WTC11 (cell line): ENCODE results near the gene SH3PXD2A. TPM values are rescaled to one million over a fixed set of nuclear protein-coding genes. Genes with fewer than 3 reads are reported as not detected.

ENCODE experiments used
- ATAC-seq: fragments of 200-7000 bp; cut with Tn5 transposase; 2 replicates; pipeline ENCODE4 v1.10.0; 2021; ENCODE audit warnings: mild to moderate bottlenecking, moderate library complexity
- CTCF ChIA-PET: fragments of 300-600 bp; sonication (Branson Sonifier 250); formaldehyde crosslinking; loops from one replicate; lab custom pipeline; 2021; ENCODE audit warnings: antibody characterized with exemption; lab: Charles Lee
- POLR2A ChIA-PET: fragments of 350-600 bp; sonication (Branson Sonifier 250); formaldehyde crosslinking; loops from one replicate; lab custom pipeline; 2021; ENCODE audit warnings: antibody characterized with exemption; lab: Charles Lee
- DNase-seq: peaks from one replicate; pipeline ENCODE4 v3.0.0; 2021; ENCODE audit warnings: low spot score
- H3K27ac Mint-ChIP-seq: 2 replicates; pipeline ENCODE4 v1.8.0; 2021; ENCODE audit warnings: mixed read lengths
- H3K27me3 Mint-ChIP-seq: 2 replicates; pipeline ENCODE4 v1.8.0; 2021; ENCODE audit warnings: low read depth, mild to moderate bottlenecking, moderate library complexity, mixed read lengths
- H3K36me3 Mint-ChIP-seq: 2 replicates; pipeline ENCODE4 v1.8.0; 2021; ENCODE audit warnings: mixed read lengths
- H3K4me1 Mint-ChIP-seq: 2 replicates; pipeline ENCODE4 v1.8.0; 2022; ENCODE audit warnings: mixed read lengths
- H3K4me3 Mint-ChIP-seq: 2 replicates; pipeline ENCODE4 v1.8.0; 2021; ENCODE audit warnings: mild to moderate bottlenecking, moderate library complexity, mixed read lengths
- H3K9me3 Mint-ChIP-seq: 2 replicates; pipeline ENCODE4 v1.8.0; 2021; ENCODE audit warnings: mixed read lengths
- CBFB ChIP-seq: sonication (generic); formaldehyde crosslinking; IDR thresholded peaks from 2 replicates; pipeline ENCODE4 v1.8.1; 2022; ENCODE audit warnings: mild to moderate bottlenecking, low read depth, missing genetic modification reagents
- CREB1 ChIP-seq: sonication (generic); formaldehyde crosslinking; IDR thresholded peaks from 2 replicates; pipeline ENCODE4 v1.8.0; 2023; ENCODE audit warnings: mild to moderate bottlenecking, missing genetic modification reagents
- FOXK1 ChIP-seq: sonication (generic); formaldehyde crosslinking; IDR thresholded peaks from 2 replicates; pipeline ENCODE4 v1.8.0; 2022; ENCODE audit warnings: mild to moderate bottlenecking, moderate library complexity, missing genetic modification reagents
- FOXP1 ChIP-seq: sonication (generic); formaldehyde crosslinking; IDR thresholded peaks from 2 replicates; pipeline ENCODE4 v1.8.0; 2022; ENCODE audit warnings: missing genetic modification reagents, mild to moderate bottlenecking, moderate library complexity, borderline replicate concordance
- HMGA2 ChIP-seq: fragments of 250-450 bp; sonication (Bioruptor Pico); IDR thresholded peaks from 2 replicates; pipeline ENCODE4 v1.4.0; 2021; ENCODE audit warnings: mild to moderate bottlenecking, moderate library complexity
- JUN ChIP-seq: sonication (generic); formaldehyde crosslinking; IDR thresholded peaks from 2 replicates; pipeline ENCODE4 v1.8.0; 2023; ENCODE audit warnings: mild to moderate bottlenecking, missing genetic modification reagents
- MYBL2 ChIP-seq: sonication (generic); formaldehyde crosslinking; IDR thresholded peaks from 2 replicates; pipeline ENCODE4 v1.8.1; 2023; ENCODE audit warnings: mild to moderate bottlenecking, moderate library complexity, missing genetic modification reagents
- NFE2L1 ChIP-seq: sonication (generic); formaldehyde crosslinking; IDR thresholded peaks from 2 replicates; pipeline ENCODE4 v1.8.1; 2023; ENCODE audit warnings: missing genetic modification reagents
- PRRX2 ChIP-seq: fragments of 250-450 bp; sonication (Bioruptor Pico); IDR thresholded peaks from 2 replicates; pipeline ENCODE4 v1.8.0; 2021; ENCODE audit warnings: mild to moderate bottlenecking
- TCF7 ChIP-seq: sonication (generic); formaldehyde crosslinking; IDR thresholded peaks from 2 replicates; pipeline ENCODE4 v1.8.0; 2022; ENCODE audit warnings: mild to moderate bottlenecking, low read depth, missing genetic modification reagents, moderate library complexity
- TEAD1 ChIP-seq: sonication (generic); formaldehyde crosslinking; IDR thresholded peaks from 2 replicates; pipeline ENCODE4 v1.8.0; 2022; ENCODE audit warnings: mild to moderate bottlenecking, missing genetic modification reagents
- TEAD4 ChIP-seq: sonication (generic); formaldehyde crosslinking; IDR thresholded peaks from 2 replicates; pipeline ENCODE4 v1.8.0; 2022; ENCODE audit warnings: mild to moderate bottlenecking, missing genetic modification reagents
- TP53 ChIP-seq: sonication (generic); formaldehyde crosslinking; IDR thresholded peaks from 2 replicates; pipeline ENCODE4 v1.8.1; 2023; ENCODE audit warnings: mild to moderate bottlenecking, missing genetic modification reagents
- ZNF219 ChIP-seq: sonication (generic); formaldehyde crosslinking; IDR thresholded peaks from 2 replicates; pipeline ENCODE4 v1.8.0; 2023; ENCODE audit warnings: missing genetic modification reagents, mild to moderate bottlenecking, borderline replicate concordance
- total RNA-seq: library from RNA; stranded (reverse); gene quantifications from 3 replicates; pipeline ENCODE4 v1.2.3, GENCODE V29; 2021
- TF ChIP-seq, protein P1 (sequence below): sonication (generic); formaldehyde crosslinking; IDR thresholded peaks from 2 replicates; pipeline ENCODE4 v1.8.1; 2023; ENCODE audit warnings: mild to moderate bottlenecking, missing genetic modification reagents
- TF ChIP-seq, protein P2 (sequence below): sonication (generic); formaldehyde crosslinking; IDR thresholded peaks from 2 replicates; pipeline ENCODE4 v1.8.1; 2022; ENCODE audit warnings: missing genetic modification reagents, borderline replicate concordance
- TF ChIP-seq, protein P3 (sequence below): fragments of 250-450 bp; sonication (Bioruptor Pico); IDR thresholded peaks from 2 replicates; pipeline ENCODE4 v2.1.2; 2022; ENCODE audit warnings: mild to moderate bottlenecking, moderate library complexity
- TF ChIP-seq, protein P4 (sequence below): sonication (generic); formaldehyde crosslinking; IDR thresholded peaks from 2 replicates; pipeline ENCODE4 v1.8.0; 2023; ENCODE audit warnings: missing genetic modification reagents
- TF ChIP-seq, protein P5 (sequence below): sonication (generic); formaldehyde crosslinking; IDR thresholded peaks from 2 replicates; pipeline ENCODE4 v1.8.0; 2022; ENCODE audit warnings: missing genetic modification reagents
- TF ChIP-seq, protein P6 (sequence below): sonication (generic); formaldehyde crosslinking; IDR thresholded peaks from 2 replicates; pipeline ENCODE4 v1.8.0; 2022; ENCODE audit warnings: mild to moderate bottlenecking, missing genetic modification reagents
- TF ChIP-seq, protein P7 (sequence below): fragments of 250-450 bp; sonication (Bioruptor Pico); IDR thresholded peaks from 2 replicates; pipeline ENCODE4 v1.9.0; 2021; ENCODE audit warnings: moderate library complexity, mild to moderate bottlenecking, inconsistent platforms, borderline replicate concordance

Gene SH3PXD2A
- total RNA-seq, 1 experiment from 2014 or later = 15.7 TPM

DNA sequence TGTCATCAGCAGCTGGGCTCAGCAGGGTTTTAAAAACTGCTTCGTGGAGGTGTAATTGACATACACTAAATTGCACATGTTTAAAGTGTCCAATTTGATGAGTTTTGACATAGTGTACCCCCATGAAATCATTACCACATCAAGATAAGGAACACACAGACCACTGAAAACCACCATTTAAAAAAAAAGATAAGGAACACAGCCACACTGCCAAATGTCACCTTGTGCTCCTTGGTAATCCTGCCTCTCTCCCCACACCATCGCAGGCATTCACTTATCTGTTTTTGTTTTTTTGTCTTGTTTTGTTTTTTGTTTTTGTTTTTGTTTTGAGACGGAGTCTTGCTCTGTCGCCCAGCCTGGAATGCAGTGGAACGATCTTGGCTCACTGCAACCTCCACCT lies 286.9 kb downstream of the SH3PXD2A start:
- CTCF ChIA-PET = interaction anchor here (0.9 to 2.0 kb wide), 3 partner anchors 12 to 26 kb away, joined by 4 to 6 read pairs (median 5); no protein-coding TSS in a partner anchor
- Mint-ChIP-seq H3K27ac (no peak overlapping the region; the same call in 1 of the 2 replicates), H3K27me3 (no peaks in the 10 kb centered on the region)

DNA sequence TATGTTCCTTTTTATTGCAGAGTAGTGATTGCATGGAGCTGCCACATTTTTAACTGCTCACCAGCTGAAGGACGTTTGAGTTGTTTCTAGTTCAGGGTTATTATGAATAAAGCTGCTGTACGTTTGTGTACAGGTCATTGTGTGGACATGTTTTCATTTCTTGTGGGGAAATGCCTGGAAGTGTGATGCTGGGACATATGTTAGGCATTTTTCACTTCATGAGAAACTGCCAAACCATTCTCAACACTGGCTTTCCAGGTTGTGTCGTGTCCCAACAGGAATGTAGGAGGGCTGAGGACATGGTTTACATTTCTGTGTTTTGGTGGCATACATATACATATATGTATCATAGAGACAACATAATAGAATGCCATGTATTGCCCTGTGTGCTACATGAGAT lies 288.8 kb downstream of the SH3PXD2A start:
- POLR2A ChIA-PET = no interaction called here
- no peak for TF ChIP-seq ZNF219 (CRISPR knock-in tag)
- no peak for TF ChIP-seq FOXP1
- TF ChIP-seq TP53 (CRISPR knock-in tag) = no peak
- no peak for TF ChIP-seq FOXK1 (CRISPR knock-in tag)
- TF ChIP-seq MYBL2 (CRISPR knock-in tag) = no peak
- TF ChIP-seq, protein P1, sequence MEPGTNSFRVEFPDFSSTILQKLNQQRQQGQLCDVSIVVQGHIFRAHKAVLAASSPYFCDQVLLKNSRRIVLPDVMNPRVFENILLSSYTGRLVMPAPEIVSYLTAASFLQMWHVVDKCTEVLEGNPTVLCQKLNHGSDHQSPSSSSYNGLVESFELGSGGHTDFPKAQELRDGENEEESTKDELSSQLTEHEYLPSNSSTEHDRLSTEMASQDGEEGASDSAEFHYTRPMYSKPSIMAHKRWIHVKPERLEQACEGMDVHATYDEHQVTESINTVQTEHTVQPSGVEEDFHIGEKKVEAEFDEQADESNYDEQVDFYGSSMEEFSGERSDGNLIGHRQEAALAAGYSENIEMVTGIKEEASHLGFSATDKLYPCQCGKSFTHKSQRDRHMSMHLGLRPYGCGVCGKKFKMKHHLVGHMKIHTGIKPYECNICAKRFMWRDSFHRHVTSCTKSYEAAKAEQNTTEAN (CRISPR knock-in tag) = no peak
- TF ChIP-seq CBFB = no peak
- no peak for TF ChIP-seq JUN (CRISPR knock-in tag)
- no peak for TF ChIP-seq TEAD1
- TF ChIP-seq, protein P2, sequence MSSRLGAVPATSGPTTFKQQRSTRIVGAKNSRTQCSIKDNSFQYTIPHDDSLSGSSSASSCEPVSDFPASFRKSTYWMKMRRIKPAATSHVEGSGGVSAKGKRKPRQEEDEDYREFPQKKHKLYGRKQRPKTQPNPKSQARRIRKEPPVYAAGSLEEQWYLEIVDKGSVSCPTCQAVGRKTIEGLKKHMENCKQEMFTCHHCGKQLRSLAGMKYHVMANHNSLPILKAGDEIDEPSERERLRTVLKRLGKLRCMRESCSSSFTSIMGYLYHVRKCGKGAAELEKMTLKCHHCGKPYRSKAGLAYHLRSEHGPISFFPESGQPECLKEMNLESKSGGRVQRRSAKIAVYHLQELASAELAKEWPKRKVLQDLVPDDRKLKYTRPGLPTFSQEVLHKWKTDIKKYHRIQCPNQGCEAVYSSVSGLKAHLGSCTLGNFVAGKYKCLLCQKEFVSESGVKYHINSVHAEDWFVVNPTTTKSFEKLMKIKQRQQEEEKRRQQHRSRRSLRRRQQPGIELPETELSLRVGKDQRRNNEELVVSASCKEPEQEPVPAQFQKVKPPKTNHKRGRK (CRISPR knock-in tag) = no peak
- TF ChIP-seq, protein P3, sequence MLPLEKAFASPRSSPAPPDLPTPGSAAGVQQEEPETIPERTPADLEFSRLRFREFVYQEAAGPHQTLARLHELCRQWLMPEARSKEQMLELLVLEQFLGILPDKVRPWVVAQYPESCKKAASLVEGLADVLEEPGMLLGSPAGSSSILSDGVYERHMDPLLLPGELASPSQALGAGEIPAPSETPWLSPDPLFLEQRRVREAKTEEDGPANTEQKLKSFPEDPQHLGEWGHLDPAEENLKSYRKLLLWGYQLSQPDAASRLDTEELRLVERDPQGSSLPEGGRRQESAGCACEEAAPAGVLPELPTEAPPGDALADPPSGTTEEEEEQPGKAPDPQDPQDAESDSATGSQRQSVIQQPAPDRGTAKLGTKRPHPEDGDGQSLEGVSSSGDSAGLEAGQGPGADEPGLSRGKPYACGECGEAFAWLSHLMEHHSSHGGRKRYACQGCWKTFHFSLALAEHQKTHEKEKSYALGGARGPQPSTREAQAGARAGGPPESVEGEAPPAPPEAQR (CRISPR knock-in tag) = no peak
- TF ChIP-seq, protein P4, sequence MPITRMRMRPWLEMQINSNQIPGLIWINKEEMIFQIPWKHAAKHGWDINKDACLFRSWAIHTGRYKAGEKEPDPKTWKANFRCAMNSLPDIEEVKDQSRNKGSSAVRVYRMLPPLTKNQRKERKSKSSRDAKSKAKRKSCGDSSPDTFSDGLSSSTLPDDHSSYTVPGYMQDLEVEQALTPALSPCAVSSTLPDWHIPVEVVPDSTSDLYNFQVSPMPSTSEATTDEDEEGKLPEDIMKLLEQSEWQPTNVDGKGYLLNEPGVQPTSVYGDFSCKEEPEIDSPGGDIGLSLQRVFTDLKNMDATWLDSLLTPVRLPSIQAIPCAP (CRISPR knock-in tag) = no peak
- no peak for TF ChIP-seq TCF7 (CRISPR knock-in tag)
- no peaks in the 10 kb centered on the region for H3K9me3 Mint-ChIP-seq
- no peaks in the 10 kb centered on the region for H3K36me3 Mint-ChIP-seq
- no peak overlapping the region for H3K27ac Mint-ChIP-seq
- ATAC-seq (no peak), DNase-seq (no peak)
- no peak overlapping the region for H3K4me3 Mint-ChIP-seq
- H3K4me1 Mint-ChIP-seq = no peaks in the 10 kb centered on the region
- CTCF ChIA-PET = interaction anchor here (0.7 to 3.0 kb wide), 4 partner anchors 11 to 150 kb away, joined by 3 to 26 read pairs (median 12); no protein-coding TSS in a partner anchor
- no peaks in the 10 kb centered on the region for H3K27me3 Mint-ChIP-seq

More for the DNA sequence above, 286.9 kb downstream of the SH3PXD2A start:
- no peaks in the 10 kb centered on the region for H3K4me1 Mint-ChIP-seq
- H3K36me3 Mint-ChIP-seq = no peaks in the 10 kb centered on the region
- DNase-seq (no peak), ATAC-seq (no peak)
- no peaks in the 10 kb centered on the region for H3K9me3 Mint-ChIP-seq
- TF ChIP-seq, protein P5, sequence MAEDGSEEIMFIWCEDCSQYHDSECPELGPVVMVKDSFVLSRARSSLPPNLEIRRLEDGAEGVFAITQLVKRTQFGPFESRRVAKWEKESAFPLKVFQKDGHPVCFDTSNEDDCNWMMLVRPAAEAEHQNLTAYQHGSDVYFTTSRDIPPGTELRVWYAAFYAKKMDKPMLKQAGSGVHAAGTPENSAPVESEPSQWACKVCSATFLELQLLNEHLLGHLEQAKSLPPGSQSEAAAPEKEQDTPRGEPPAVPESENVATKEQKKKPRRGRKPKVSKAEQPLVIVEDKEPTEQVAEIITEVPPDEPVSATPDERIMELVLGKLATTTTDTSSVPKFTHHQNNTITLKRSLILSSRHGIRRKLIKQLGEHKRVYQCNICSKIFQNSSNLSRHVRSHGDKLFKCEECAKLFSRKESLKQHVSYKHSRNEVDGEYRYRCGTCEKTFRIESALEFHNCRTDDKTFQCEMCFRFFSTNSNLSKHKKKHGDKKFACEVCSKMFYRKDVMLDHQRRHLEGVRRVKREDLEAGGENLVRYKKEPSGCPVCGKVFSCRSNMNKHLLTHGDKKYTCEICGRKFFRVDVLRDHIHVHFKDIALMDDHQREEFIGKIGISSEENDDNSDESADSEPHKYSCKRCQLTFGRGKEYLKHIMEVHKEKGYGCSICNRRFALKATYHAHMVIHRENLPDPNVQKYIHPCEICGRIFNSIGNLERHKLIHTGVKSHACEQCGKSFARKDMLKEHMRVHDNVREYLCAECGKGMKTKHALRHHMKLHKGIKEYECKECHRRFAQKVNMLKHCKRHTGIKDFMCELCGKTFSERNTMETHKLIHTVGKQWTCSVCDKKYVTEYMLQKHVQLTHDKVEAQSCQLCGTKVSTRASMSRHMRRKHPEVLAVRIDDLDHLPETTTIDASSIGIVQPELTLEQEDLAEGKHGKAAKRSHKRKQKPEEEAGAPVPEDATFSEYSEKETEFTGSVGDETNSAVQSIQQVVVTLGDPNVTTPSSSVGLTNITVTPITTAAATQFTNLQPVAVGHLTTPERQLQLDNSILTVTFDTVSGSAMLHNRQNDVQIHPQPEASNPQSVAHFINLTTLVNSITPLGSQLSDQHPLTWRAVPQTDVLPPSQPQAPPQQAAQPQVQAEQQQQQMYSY (CRISPR knock-in tag) = no peak
- TF ChIP-seq PRRX2 (CRISPR knock-in tag) = no peak
- TF ChIP-seq CREB1 = no peak
- TF ChIP-seq, protein P6, sequence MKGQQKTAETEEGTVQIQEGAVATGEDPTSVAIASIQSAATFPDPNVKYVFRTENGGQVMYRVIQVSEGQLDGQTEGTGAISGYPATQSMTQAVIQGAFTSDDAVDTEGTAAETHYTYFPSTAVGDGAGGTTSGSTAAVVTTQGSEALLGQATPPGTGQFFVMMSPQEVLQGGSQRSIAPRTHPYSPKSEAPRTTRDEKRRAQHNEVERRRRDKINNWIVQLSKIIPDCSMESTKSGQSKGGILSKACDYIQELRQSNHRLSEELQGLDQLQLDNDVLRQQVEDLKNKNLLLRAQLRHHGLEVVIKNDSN (CRISPR knock-in tag) = no peak
- TF ChIP-seq, protein P7, sequence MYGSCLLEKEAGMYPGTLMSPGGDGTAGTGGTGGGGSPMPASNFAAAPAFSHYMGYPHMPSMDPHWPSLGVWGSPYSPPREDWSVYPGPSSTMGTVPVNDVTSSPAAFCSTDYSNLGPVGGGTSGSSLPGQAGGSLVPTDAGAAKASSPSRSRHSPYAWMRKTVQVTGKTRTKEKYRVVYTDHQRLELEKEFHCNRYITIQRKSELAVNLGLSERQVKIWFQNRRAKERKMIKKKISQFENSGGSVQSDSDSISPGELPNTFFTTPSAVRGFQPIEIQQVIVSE (CRISPR knock-in tag) = no peak
- TF ChIP-seq TEAD4 (CRISPR knock-in tag) = no peak
- no peak for TF ChIP-seq HMGA2 (CRISPR knock-in tag)
- TF ChIP-seq NFE2L1 (CRISPR knock-in tag) = no peak
- POLR2A ChIA-PET = no interaction called here
- no peak overlapping the region for H3K4me3 Mint-ChIP-seq
